HepG2 (cell line): ENCODE results near the gene SIAE. TPM values are rescaled to one million over a fixed set of nuclear protein-coding genes. Genes with fewer than 3 reads are reported as not detected.

Experiments
- ATAC-seq: fragments of 200-7000 bp; cut with Tn5 transposase; 3 replicates; pipeline ENCODE4 v1.9.1; 2020; ENCODE audit warnings: mild to moderate bottlenecking, moderate library complexity
- BruUV-seq: library from RNA; stranded (reverse); fragments of 400-500 nt; replicated peaks from 2 replicates; lab custom pipeline; 2021; lab: Mats Ljungman, UMichigan
- CTCF ChIA-PET: fragments of 300-600 bp; formaldehyde crosslinking; extraction: SDS; loops from one replicate; lab custom pipeline; 2021; ENCODE audit warnings: low total read pairs, inconsistent platforms, low intra/inter-chr PET ratio; lab: Yijun Ruan, JAX
- POLR2A ChIA-PET: fragments of 350-600 bp; sonication (Branson Sonifier 250); formaldehyde crosslinking; loops from one replicate; lab custom pipeline; 2020; ENCODE audit warnings: antibody characterized with exemption, inconsistent platforms; lab: Yijun Ruan, JAX
- DNase-seq: peaks from one replicate; pipeline ENCODE4 v3.0.0-alpha.2; 2015; ENCODE audit warnings: low spot score
- FAIRE-seq: peaks from 3 replicates; lab custom pipeline; 2011; peaks lifted over from hg19 to GRCh38; lab: Jason Lieb, UNC
- H2AFZ ChIP-seq: one replicate; pipeline ENCODE4 v1.6.1; 2011; ENCODE audit warnings: low read length, inconsistent platforms
- H3K27ac ChIP-seq: fragments of 300-600 bp; 3 replicates; pipeline ENCODE4 v1.8.0; 2011; ENCODE audit warnings: mixed run types, mild to moderate bottlenecking, mixed read lengths, low read length, inconsistent platforms; ENCODE audit not compliant: insufficient read depth; ENCODE audit errors: extremely low read length
- H3K27me3 ChIP-seq, 2 experiments: fragments of 200-600 bp in 1 of 2; 2 replicates in 1 of 2; 3 replicates in 1 of 2; pipeline versions ENCODE4 v1.6.0 to v1.8.0; 2011; ENCODE audit warnings: low read length in 2 of 2, mild to moderate bottlenecking in 2 of 2, moderate library complexity in 2 of 2, inconsistent platforms in 1 of 2; ENCODE audit not compliant: insufficient read depth in 2 of 2, control insufficient read depth in 1 of 2
- H3K36me3 ChIP-seq, 2 experiments: fragments of 200-600 bp in 1 of 2; replicated peaks in 1 of 2; 2 replicates in 1 of 2; 3 replicates in 1 of 2; pipeline versions ENCODE4 v1.5.1 to v1.8.0; 2011; ENCODE audit warnings: low read length in 2 of 2, inconsistent platforms in 1 of 2; ENCODE audit not compliant: insufficient read depth in 2 of 2, control insufficient read depth in 1 of 2
- H3K4me1 ChIP-seq: 2 replicates; pipeline ENCODE4 v1.5.1; 2012; ENCODE audit warnings: low read length, inconsistent platforms; ENCODE audit not compliant: insufficient read depth
- H3K4me2 ChIP-seq: 2 replicates; pipeline ENCODE4 v1.6.0; 2011; ENCODE audit warnings: low read depth, low read length, inconsistent platforms
- H3K4me3 ChIP-seq, 3 experiments: fragments of 200-600 bp in 1 of 3; sonication (generic), shearing (Covaris generic) in 1 of 3; replicated peaks in 1 of 3; 2 replicates each; pipeline ENCODE4 v1.5.1; 2011 to 2016; ENCODE audit warnings: low read length in 3 of 3, inconsistent platforms in 2 of 3, low read depth in 2 of 3, mild to moderate bottlenecking in 2 of 3, control low read depth in 1 of 3, mixed read lengths in 1 of 3; ENCODE audit not compliant: insufficient read depth in 1 of 3
- H3K79me2 ChIP-seq: one replicate; pipeline ENCODE4 v1.6.1; 2011; ENCODE audit warnings: low read length, inconsistent platforms; ENCODE audit not compliant: insufficient read depth
- H3K9ac ChIP-seq: 2 replicates; pipeline ENCODE4 v1.6.0; 2011; ENCODE audit warnings: mild to moderate bottlenecking, low read depth, low read length, inconsistent platforms; ENCODE audit not compliant: insufficient read depth
- H3K9me3 ChIP-seq: 2 replicates; pipeline ENCODE4 v1.5.1; 2012; ENCODE audit warnings: mild to moderate bottlenecking, low read length
- H4K20me1 ChIP-seq: 2 replicates; pipeline ENCODE4 v1.6.0; 2011; ENCODE audit warnings: inconsistent platforms, mild to moderate bottlenecking, low read length, moderate library complexity; ENCODE audit not compliant: insufficient read depth
- ARNT2 ChIP-seq: sonication (generic); formaldehyde crosslinking; IDR thresholded peaks from 2 replicates; pipeline ENCODE4 v1.8.0; 2022; ENCODE audit warnings: mild to moderate bottlenecking, low read depth, missing genetic modification reagents, moderate library complexity
- DMAP1 ChIP-seq: IDR thresholded peaks from 2 replicates; pipeline ENCODE4 v1.6.1; 2016
- EEA1 ChIP-seq: sonication (generic); formaldehyde crosslinking; IDR thresholded peaks from 2 replicates; pipeline ENCODE4 v1.5.1; 2020; ENCODE audit warnings: mild to moderate bottlenecking, missing genetic modification reagents, borderline replicate concordance
- FOXP4 ChIP-seq: sonication (generic); formaldehyde crosslinking; IDR thresholded peaks from 2 replicates; pipeline ENCODE4 v1.4.0; 2020; ENCODE audit warnings: missing genetic modification reagents
- IRF1 ChIP-seq: sonication (generic); formaldehyde crosslinking; IDR thresholded peaks from 2 replicates; pipeline ENCODE4 v1.4.0; 2020; ENCODE audit warnings: low read depth, mild to moderate bottlenecking, missing genetic modification reagents
- KDM1A ChIP-seq: IDR thresholded peaks from 2 replicates; pipeline ENCODE4 v1.6.1; 2016; ENCODE audit warnings: missing compliant biosample characterization
- PRDM15 ChIP-seq: sonication (generic); formaldehyde crosslinking; IDR thresholded peaks from 2 replicates; pipeline ENCODE4 v1.4.0; 2020; ENCODE audit warnings: missing genetic modification reagents
- RBAK ChIP-seq: sonication (generic); formaldehyde crosslinking; IDR thresholded peaks from 2 replicates; pipeline ENCODE4 v1.5.1; 2020; ENCODE audit warnings: mild to moderate bottlenecking, missing genetic modification reagents
- SMAD3 ChIP-seq: sonication (generic); formaldehyde crosslinking; IDR thresholded peaks from 2 replicates; pipeline ENCODE4 v1.4.0; 2020; ENCODE audit warnings: missing genetic modification reagents
- SMYD3 ChIP-seq: sonication (generic); formaldehyde crosslinking; IDR thresholded peaks from 2 replicates; pipeline ENCODE4 v1.8.1; 2023; ENCODE audit warnings: mild to moderate bottlenecking, missing genetic modification reagents
- ZBTB44 ChIP-seq: sonication (generic); formaldehyde crosslinking; IDR thresholded peaks from 2 replicates; pipeline ENCODE4 v1.4.0; 2020; ENCODE audit warnings: missing genetic modification reagents
- ZNF460 ChIP-seq: sonication (generic); formaldehyde crosslinking; IDR thresholded peaks from 2 replicates; pipeline ENCODE4 v1.5.1; 2020; ENCODE audit warnings: missing genetic modification reagents, mild to moderate bottlenecking, borderline replicate concordance
- ZNF546 ChIP-seq: sonication (generic); formaldehyde crosslinking; conservative IDR thresholded peaks from 2 replicates; pipeline ENCODE4 v1.8.1; 2023; ENCODE audit warnings: mild to moderate bottlenecking, missing genetic modification reagents
- ZNF691 ChIP-seq: sonication (generic); formaldehyde crosslinking; IDR thresholded peaks from 2 replicates; pipeline ENCODE4 v1.4.0; 2020; ENCODE audit warnings: missing genetic modification reagents, low read depth, mild to moderate bottlenecking, borderline replicate concordance
- ZNF761 ChIP-seq: sonication (generic); formaldehyde crosslinking; conservative IDR thresholded peaks from 2 replicates; pipeline ENCODE4 v1.4.0; 2020; ENCODE audit warnings: mild to moderate bottlenecking, missing genetic modification reagents
- ZNF83 ChIP-seq: sonication (generic); formaldehyde crosslinking; IDR thresholded peaks from 2 replicates; pipeline ENCODE4 v1.4.0; 2020; ENCODE audit warnings: missing genetic modification reagents, mild to moderate bottlenecking, borderline replicate concordance
- WGBS: methylation state at CpG from one replicate; pipeline ENCODE4 v1.1.6; 2017; ENCODE audit warnings: low lambda C conversion rate; 5-methylcytosine and 5-hydroxymethylcytosine counted together
- in situ Hi-C: cut with HindIII; loops from 2 replicates; pipeline ENCODE4 v1.10.0; 2017; ENCODE audit warnings: low pct_unique_long_range_greater_than_20kb; ENCODE audit not compliant: extremely low pct_ligation_motif_present
- intact Hi-C: fragments of 100-400 bp; cut with micrococcal nuclease; formaldehyde crosslinking; loops from one replicate; pipeline ENCODE4 v1.10.0; 2022; ENCODE audit not compliant: unreplicated experiment
- polyA plus RNA-seq, 8 experiments: library from polyadenylated mRNA; depleted of rRNA in 3 of 8; stranded (reverse) in 7 of 8; unstranded in 1 of 8; fragments of >200 nt; fragmentation: Illumina TruSeq in 4 of 8; extraction: Trizol in 4 of 8; gene quantifications; 2 replicates each; pipeline versions ENCODE4 v1.2.1 to v1.2.3, GENCODE V29; 2011 to 2016; ENCODE audit warnings: low read depth in 4 of 8, missing spikeins in 1 of 8, mixed read lengths in 1 of 8; ENCODE audit not compliant: insufficient read depth in 1 of 8
- total RNA-seq, 5 experiments: library from RNA; depleted of rRNA; stranded (reverse); fragments of >200 nt; fragmentation: Illumina TruSeq; extraction: Trizol; gene quantifications; 2 replicates each; pipeline ENCODE4 v1.2.3, GENCODE V29; 2016; ENCODE audit warnings: low read depth in 1 of 5

Gene SIAE
- total and polyA plus RNA-seq, 2 of the 13 experiments (the other 11 are each of a cell fraction or from before 2014, with no cell fraction given), result 7.0 to 22.4 TPM

GRCh38 chr11:124648610-124649009, 24.9 kb downstream of the SIAE start:
- intact Hi-C loops (no loop called here), in situ Hi-C loops (loop anchor here (10.0 kb wide), 1 partner anchor 216 kb away; the partner anchor contains the start of gene ROBO3)
- no peaks in the 10 kb centered on the region for H3K36me3 ChIP-seq
- ATAC-seq (no peak), DNase-seq (no peak), FAIRE-seq (no peak)
- H3K9ac ChIP-seq, result no peak overlapping the region
- POLR2A ChIA-PET, result no interaction called here
- no peak overlapping the region for H3K4me2 ChIP-seq
- CTCF ChIA-PET, result no interaction called here
- 69% methylated on average over 6 of the region's 6 CpGs for WGBS
- no peaks in the 10 kb centered on the region for H3K27me3 ChIP-seq
- no peak overlapping the region for H3K4me3 ChIP-seq
- BruUV-seq, result no TSS peak
- no peak overlapping the region for H2AFZ ChIP-seq
- H3K79me2 ChIP-seq, result no peaks in the 10 kb centered on the region
- H4K20me1 ChIP-seq, result no peaks in the 10 kb centered on the region
- H3K27ac ChIP-seq, result no peak overlapping the region
- no peak for TF ChIP-seq ZNF691 (CRISPR knock-in tag)
- TF ChIP-seq PRDM15 (CRISPR knock-in tag), result no peak
- no peak for TF ChIP-seq EEA1 (CRISPR knock-in tag)
- TF ChIP-seq DMAP1, result no peak
- TF ChIP-seq ARNT2 (CRISPR knock-in tag), result no peak
- no peak for TF ChIP-seq ZNF761 (CRISPR knock-in tag)
- TF ChIP-seq ZBTB44, result no peak
- TF ChIP-seq KDM1A, result no peak
- no peak for TF ChIP-seq RBAK
- no peak for TF ChIP-seq FOXP4 (CRISPR knock-in tag)
- no peak for TF ChIP-seq ZNF460
- no peak for TF ChIP-seq ZNF546 (CRISPR knock-in tag)
- no peak for TF ChIP-seq SMAD3
- no peak for TF ChIP-seq SMYD3 (CRISPR knock-in tag)
- no peak for TF ChIP-seq ZNF83 (CRISPR knock-in tag)
- no peak for TF ChIP-seq IRF1 (CRISPR knock-in tag)
- no peaks in the 10 kb centered on the region for H3K9me3 ChIP-seq
- peaks cover 7% of the 10 kb centered on the region for H3K4me1 ChIP-seq
